ENCODE data around the gene ARMC7. TPM values are rescaled to one million over a fixed set of nuclear protein-coding genes. Genes with fewer than 3 reads are reported as not detected.
A peak's percentile ranks its signal among the peaks of the same experiment; 100 is the strongest.

Gene ARMC7
- total and polyA plus RNA-seq, 2 donors (not counting 1 experiment from before 2014, with no cell fraction given) = 10.4 to 15.9 TPM

- intact Hi-C loops (cut with micrococcal nuclease) = no loop called here
- Mint-ChIP-seq H3K4me1 (peaks cover 60% of the 10 kb centered on the region), H3K9me3 (ENCODE audit: insufficient read depth) (no peaks in the 10 kb centered on the region), H3K27ac (no peak overlapping the region), H3K27me3 (no peaks in the 10 kb centered on the region), H3K4me3 (no peak overlapping the region)
- ChIA-PET POLR2A (interaction anchor here (0.6 to 5.4 kb wide), 3 partner anchors 14 to 154 kb away, joined by 3 to 49 read pairs (median 3); partner anchors contain the start of genes MIF4GD and NT5C), CTCF (interaction anchor here (0.8 to 11.4 kb wide), 7 partner anchors 12 to 297 kb away, joined by 3 to 373 read pairs (median 74); partner anchors contain the start of genes NT5C and NUP85)
- Histone ChIP-seq H3K79me2 (ENCODE audit: control insufficient read depth, insufficient read depth, low read length) (peaks cover 38% of the 10 kb centered on the region), H3K9me3 (ENCODE audit: control extremely low read depth in 1 of 3, control insufficient read depth in 2 of 3, insufficient read depth in 1 of 3, low read length in 2 of 3) (no peaks in the 10 kb centered on the region), H3K4me1 (ENCODE audit: control insufficient read depth in 2 of 2, insufficient read depth in 2 of 2, low read length in 2 of 2) (peaks cover 40 to 49% of the 10 kb centered on the region in 2 donors), H3K27ac (ENCODE audit: low read length in 2 of 2) (no peak overlapping the region), H4K20me1 (ENCODE audit: control insufficient read depth, insufficient read depth, low read length, poor library complexity, severe bottlenecking) (peaks cover 6% of the 10 kb centered on the region), H3K9ac (ENCODE audit: low read length) (no peak overlapping the region), H3K36me3 (replicated peaks in 1 of 2; ENCODE audit: control extremely low read depth in 1 of 2, control insufficient read depth in 1 of 2, extremely low read depth in 1 of 2, insufficient read depth in 2 of 2, low read length in 1 of 2) (peaks cover 1 to 5% of the 10 kb centered on the region in 2 experiments), H3K4me3 (ENCODE audit: control extremely low read depth in 1 of 5, extremely low read depth in 1 of 5, insufficient read depth in 1 of 5, low read depth in 2 of 5, low read length in 4 of 5) (no peak overlapping the region), H3K4me2 (replicated peaks; ENCODE audit: low read depth, low read length, poor library complexity, severe bottlenecking) (no peak overlapping the region), H2AFZ (ENCODE audit: insufficient read depth, low read depth, low read length, poor library complexity, severe bottlenecking) (no peak overlapping the region), H3K27me3 (replicated peaks in 1 of 4; ENCODE audit: control extremely low read depth in 1 of 4, control insufficient read depth in 3 of 4, insufficient read depth in 4 of 4, low read length in 3 of 4) (no peaks in the 10 kb centered on the region)
- WGBS (ENCODE audit: insufficient coverage) = 86% methylated on average over 8 of the region's 9 CpGs
- TF ChIP-seq CTCF (IDR thresholded peaks at IDR 0.05) (no peak), EZH2 (IDR thresholded peaks at IDR 0.05; ENCODE audit: borderline replicate concordance, insufficient read depth, low read depth, low read length, poor library complexity, severe bottlenecking) (no peak)
- no peak for DNase-seq
- no peak for ATAC-seq (ENCODE audit: low read depth)
Measured at GRCh38 chr17:75116737-75117136, 7.0 kb downstream of the ARMC7 start.

DNA sequence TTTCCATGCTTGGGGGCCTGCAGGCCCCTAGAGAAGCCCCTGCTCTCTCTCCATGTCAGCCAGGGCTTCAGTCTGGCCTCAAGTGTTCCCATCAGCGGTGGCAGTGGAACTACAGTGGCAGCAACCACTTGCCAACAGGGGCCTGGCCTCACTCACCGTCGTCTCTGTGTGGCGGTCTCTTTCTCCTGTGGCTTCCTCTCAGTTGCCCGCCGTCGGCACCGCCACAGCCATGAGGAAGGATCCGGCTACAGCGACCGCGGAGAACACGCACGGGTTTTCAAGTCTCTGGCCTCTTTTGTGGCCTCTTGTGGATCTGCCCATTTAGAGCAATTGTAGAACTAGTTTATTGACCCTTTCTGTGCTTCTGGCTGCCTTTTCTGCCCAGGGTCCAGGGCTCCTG lies 8.5 kb downstream of the ARMC7 start:
- Mint-ChIP-seq H3K27ac (no peak overlapping the region), H3K27me3 (no peaks in the 10 kb centered on the region), H3K4me1 (peaks cover 57% of the 10 kb centered on the region), H3K9me3 (ENCODE audit: insufficient read depth) (no peaks in the 10 kb centered on the region), H3K4me3 (no peak overlapping the region)
- intact Hi-C loops (cut with micrococcal nuclease) = no loop called here
- TF ChIP-seq EZH2 (IDR thresholded peaks at IDR 0.05; ENCODE audit: borderline replicate concordance, insufficient read depth, low read depth, low read length, poor library complexity, severe bottlenecking) = no peak
- no peak for TF ChIP-seq CTCF (IDR thresholded peaks at IDR 0.05)
- H3K4me1 ChIP-seq (ENCODE audit: control insufficient read depth in 2 of 2, insufficient read depth in 2 of 2, low read length in 2 of 2) = peaks cover 40 to 49% of the 10 kb centered on the region in 2 donors
- H3K36me3 ChIP-seq (replicated peaks in 1 of 2; ENCODE audit: control extremely low read depth in 1 of 2, control insufficient read depth in 1 of 2, extremely low read depth in 1 of 2, insufficient read depth in 2 of 2, low read length in 1 of 2) = peaks cover 1 to 5% of the 10 kb centered on the region in 2 experiments
- ChIA-PET CTCF (interaction anchor here (0.6 to 11.4 kb wide), 6 partner anchors 10 to 171 kb away, joined by 3 to 373 read pairs (median 128); partner anchors contain the start of genes NT5C, NUP85 and SLC25A19), POLR2A (interaction anchor here (5.4 kb wide), 1 partner anchor 13 kb away, joined by 49 read pairs; the partner anchor contains the start of gene NT5C)
- peak overlapping the region in 1 of 2 donors; percentile 23 for H3K27ac ChIP-seq (ENCODE audit: low read length in 2 of 2)
- no peak overlapping the region for H3K4me3 ChIP-seq (ENCODE audit: control extremely low read depth in 1 of 5, extremely low read depth in 1 of 5, insufficient read depth in 1 of 5, low read depth in 2 of 5, low read length in 4 of 5)
- H3K27me3 ChIP-seq (replicated peaks in 1 of 4; ENCODE audit: control extremely low read depth in 1 of 4, control insufficient read depth in 3 of 4, insufficient read depth in 4 of 4, low read length in 3 of 4) = no peaks in the 10 kb centered on the region
- no peaks in the 10 kb centered on the region for H3K9me3 ChIP-seq (ENCODE audit: control extremely low read depth in 1 of 3, control insufficient read depth in 2 of 3, insufficient read depth in 1 of 3, low read length in 2 of 3)
- H2AFZ ChIP-seq (ENCODE audit: insufficient read depth, low read depth, low read length, poor library complexity, severe bottlenecking) = no peak overlapping the region
- ATAC-seq (ENCODE audit: low read depth) = no peak
- peak overlapping the region; percentile 51 for H3K4me2 ChIP-seq (replicated peaks; ENCODE audit: low read depth, low read length, poor library complexity, severe bottlenecking)
- 92% methylated on average over 14 of the region's 14 CpGs for WGBS (ENCODE audit: insufficient coverage)
- H3K9ac ChIP-seq (ENCODE audit: low read length) = no peak overlapping the region
- peaks cover 6% of the 10 kb centered on the region for H4K20me1 ChIP-seq (ENCODE audit: control insufficient read depth, insufficient read depth, low read length, poor library complexity, severe bottlenecking)
- H3K79me2 ChIP-seq (ENCODE audit: control insufficient read depth, insufficient read depth, low read length) = peaks cover 45% of the 10 kb centered on the region
- no peak for DNase-seq

Data from B cell (primary cell).